ENCODE measurements around the gene AGRP. TPM values are rescaled to one million over a fixed set of nuclear protein-coding genes. Genes with fewer than 3 reads are reported as not detected.

AGRP gene
- total RNA-seq, 1 experiment from 2014 or later, result not detected

GRCh38 chr16:67518676-67519075, 35.3 kb upstream of the AGRP start:
- H2BK12ac ChIP-seq (ENCODE audit: insufficient read length, low read depth, low read length), result no peak overlapping the region
- Mint-ChIP-seq H3K4me3 (no peak overlapping the region; a peak in 1 of 5 replicates), H3K36me3 (ENCODE audit: insufficient read depth in 1 of 3, low read depth in 3 of 3) (no peaks in the 10 kb centered on the region), H3K27me3 (ENCODE audit: low read depth) (peaks cover 75% of the 10 kb centered on the region), H3K27ac (no peak overlapping the region), H3K4me1 (peaks cover 2 to 5% of the 10 kb centered on the region in 2 experiments; a peak in 2 of 4 replicates), H3K9me3 (peaks cover 3 to 4% of the 10 kb centered on the region in 2 experiments; a peak in 3 of 5 replicates)
- no peak overlapping the region for H3K27ac ChIP-seq (ENCODE audit: insufficient read length, low read depth, low read length)
- no peak overlapping the region for H3K4ac ChIP-seq (ENCODE audit: low read depth, low read length)
- H3K9me3 ChIP-seq (ENCODE audit: control insufficient read depth, low read depth, low read length), result no peaks in the 10 kb centered on the region
- H2BK20ac ChIP-seq (ENCODE audit: low read depth, low read length, poor library complexity, severe bottlenecking), result no peak overlapping the region
- no peaks in the 10 kb centered on the region; the same call in 1 of the 2 replicates for H3K27me3 ChIP-seq (ENCODE audit: insufficient read depth, low read length)
- no peaks in the 10 kb centered on the region for H4K20me1 ChIP-seq (ENCODE audit: control insufficient read depth, insufficient read depth, insufficient read length)
- no peaks in the 10 kb centered on the region for H3K23me2 ChIP-seq (ENCODE audit: insufficient read length, low read depth, low read length, poor library complexity, severe bottlenecking)
- H3K4me2 ChIP-seq (ENCODE audit: insufficient read depth, insufficient read length, low read length), result no peak overlapping the region
- H3T11ph ChIP-seq (ENCODE audit: low read length), result no peak overlapping the region
- no peak overlapping the region for H2AK5ac ChIP-seq (ENCODE audit: insufficient read length, low read length)
- no peak overlapping the region for H3K23ac ChIP-seq (ENCODE audit: insufficient read length, low read depth, low read length)
- H3K14ac ChIP-seq (ENCODE audit: insufficient read depth, low read length), result no peak overlapping the region
- no peak overlapping the region for H3K18ac ChIP-seq (ENCODE audit: insufficient read length, low read depth, low read length)
- H3K9ac ChIP-seq (ENCODE audit: extremely low read depth, insufficient read length, low read length), result no peak overlapping the region
- H4K91ac ChIP-seq (ENCODE audit: insufficient read length, low read depth, low read length), result no peak overlapping the region
- WGBS (ENCODE audit: extremely low coverage, insufficient read length, low lambda C conversion rate), result no CpG with 5 or more reads among the region's 8 CpGs
- H3K79me1 ChIP-seq (ENCODE audit: insufficient read depth, low read depth, low read length, poor library complexity, severe bottlenecking), result no peaks in the 10 kb centered on the region
- no peak overlapping the region for H2AFZ ChIP-seq (ENCODE audit: low read length)
- no peak overlapping the region for H4K5ac ChIP-seq (ENCODE audit: insufficient read length, low read depth, low read length)
- H4K8ac ChIP-seq (replicated peaks; ENCODE audit: insufficient read length, low read depth, low read length), result no peak overlapping the region
- no peak overlapping the region for H2BK120ac ChIP-seq (ENCODE audit: low read depth, low read length, poor library complexity, severe bottlenecking)
- H3K4me1 ChIP-seq (ENCODE audit: insufficient read depth, low read length), result no peaks in the 10 kb centered on the region
- no peak for DNase-seq
- H2BK15ac ChIP-seq (ENCODE audit: low read depth, low read length), result no peak overlapping the region
- H2BK5ac ChIP-seq (ENCODE audit: insufficient read length, low read length), result no peak overlapping the region
- H3K56ac ChIP-seq (ENCODE audit: insufficient read length, low read depth, low read length), result no peak overlapping the region
- no peak for TF ChIP-seq CTCF (conservative IDR thresholded peaks at IDR 0.05)
- H3K79me2 ChIP-seq (ENCODE audit: insufficient read depth, low read length), result no peaks in the 10 kb centered on the region
